GM18505 (cell line): ENCODE results near the gene GOLGA2.
A peak's percentile ranks its signal among the peaks of the same experiment; 100 is the strongest.

Experiments
- ATAC-seq: cut with Tn5 transposase; IDR thresholded peaks from one replicate; pipeline ENCODE4 v1.9.1; 2021; ENCODE audit not compliant: unreplicated experiment
- POLR2A ChIP-seq: IDR thresholded peaks from 4 replicates; pipeline ENCODE4 v1.6.1; 2011; ENCODE audit warnings: borderline replicate concordance; ENCODE audit not compliant: insufficient read depth, insufficient read length; ENCODE audit errors: extremely low read depth

Gene GOLGA2

GRCh38 chr9:128225770-128226411 lies 49.9 kb downstream of the GOLGA2 start:
- no peak for ATAC-seq
- no peak for TF ChIP-seq POLR2A

GRCh38 chr9:128224877-128225276 lies 50.9 kb downstream of the GOLGA2 start:
- no peak for ATAC-seq
- TF ChIP-seq POLR2A = no peak

- no peak for ATAC-seq
These were observed 52.7 kb downstream of the GOLGA2 start for GRCh38 chr9:128222880-128223670.

GRCh38 chr9:128222026-128222425 lies 53.8 kb downstream of the GOLGA2 start:
- TF ChIP-seq POLR2A = no peak
- no peak for ATAC-seq

More at GRCh38 chr9:128222880-128223670, 52.7 kb downstream of the GOLGA2 start:
- TF ChIP-seq POLR2A = no peak

- no peak for ATAC-seq
- TF ChIP-seq POLR2A = no peak
These were observed 56.0 kb downstream of the GOLGA2 start for GRCh38 chr9:128219831-128220230.

GRCh38 chr9:128218518-128219389 lies 57.1 kb downstream of the GOLGA2 start:
- ATAC-seq = peak; percentile 90
- TF ChIP-seq POLR2A = no peak

- TF ChIP-seq POLR2A = no peak
- ATAC-seq = no peak
These were observed 57.7 kb downstream of the GOLGA2 start for GRCh38 chr9:128218172-128218517.

- TF ChIP-seq POLR2A = no peak
- no peak for ATAC-seq
These were observed 58.8 kb downstream of the GOLGA2 start for GRCh38 chr9:128216781-128217553.

- TF ChIP-seq POLR2A = no peak
- no peak for ATAC-seq
These were observed 60.1 kb downstream of the GOLGA2 start for GRCh38 chr9:128215491-128216409.

- no peak for ATAC-seq
- no peak for TF ChIP-seq POLR2A
These were observed 61.0 kb downstream of the GOLGA2 start for GRCh38 chr9:128214571-128215490.
